Activated CD4-positive, alpha-beta T cell treated with anti-CD3 and anti-CD28 coated beads, Interleukin-2, amount 50 U/mL, for 48 hours (primary cell): ENCODE data around the gene DBX1.
"Not testable (repeated sequence)": the region's sequence is repeated elsewhere in the genome, so short reads cannot be mapped to it uniquely, and the experiment has no call there.

ENCODE experiments used
- DNase-seq, 2 experiments: peaks; one replicate each; pipeline ENCODE4 v3.0.0-alpha.2; 2020

DBX1 gene, protein sequence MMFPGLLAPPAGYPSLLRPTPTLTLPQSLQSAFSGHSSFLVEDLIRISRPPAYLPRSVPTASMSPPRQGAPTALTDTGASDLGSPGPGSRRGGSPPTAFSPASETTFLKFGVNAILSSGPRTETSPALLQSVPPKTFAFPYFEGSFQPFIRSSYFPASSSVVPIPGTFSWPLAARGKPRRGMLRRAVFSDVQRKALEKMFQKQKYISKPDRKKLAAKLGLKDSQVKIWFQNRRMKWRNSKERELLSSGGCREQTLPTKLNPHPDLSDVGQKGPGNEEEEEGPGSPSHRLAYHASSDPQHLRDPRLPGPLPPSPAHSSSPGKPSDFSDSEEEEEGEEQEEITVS

DNA sequence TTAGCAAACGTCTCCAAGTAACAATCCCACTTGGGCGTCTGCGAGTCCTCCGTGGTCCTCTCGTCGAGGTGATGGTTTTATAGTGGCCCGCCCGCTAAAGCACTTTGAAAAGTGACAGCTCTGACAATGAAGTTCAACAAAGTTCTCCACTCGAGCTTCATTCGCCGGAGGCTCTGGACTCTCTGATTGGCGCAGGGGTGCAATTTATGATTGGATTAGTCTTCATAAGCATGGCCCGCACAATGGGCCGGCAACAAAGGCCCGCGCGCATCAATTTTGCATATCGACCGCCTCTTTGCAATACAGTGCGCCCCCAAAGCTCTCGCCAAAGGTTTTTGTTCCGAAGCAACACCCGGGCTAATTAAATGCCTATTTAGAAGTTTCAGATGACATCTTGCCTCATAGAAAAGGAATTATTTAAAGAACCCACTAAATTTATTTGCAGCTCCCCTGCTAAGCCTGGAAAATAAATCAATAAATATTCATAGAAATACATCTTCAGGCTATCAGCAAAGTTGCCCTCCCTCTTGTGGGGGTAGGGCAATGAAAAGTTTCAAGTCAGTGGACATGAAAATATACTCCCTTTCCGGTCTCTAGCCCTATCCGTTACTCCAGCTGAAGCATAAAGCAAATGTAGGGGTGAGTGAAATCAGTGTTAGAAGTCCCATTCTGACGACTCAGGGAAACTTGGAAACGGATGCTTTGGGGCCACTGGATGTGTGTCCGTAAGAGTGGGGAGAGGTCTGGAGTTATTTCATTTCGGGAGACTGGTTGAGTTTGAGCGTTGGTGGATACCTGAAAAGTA, at the start of gene DBX1:
DBX1 (minus strand) TSS at position 51 of the 805 bp plus-strand sequence. CDS start 151 bp downstream, outside the sequence.
- DNase-seq: no peak

DNA sequence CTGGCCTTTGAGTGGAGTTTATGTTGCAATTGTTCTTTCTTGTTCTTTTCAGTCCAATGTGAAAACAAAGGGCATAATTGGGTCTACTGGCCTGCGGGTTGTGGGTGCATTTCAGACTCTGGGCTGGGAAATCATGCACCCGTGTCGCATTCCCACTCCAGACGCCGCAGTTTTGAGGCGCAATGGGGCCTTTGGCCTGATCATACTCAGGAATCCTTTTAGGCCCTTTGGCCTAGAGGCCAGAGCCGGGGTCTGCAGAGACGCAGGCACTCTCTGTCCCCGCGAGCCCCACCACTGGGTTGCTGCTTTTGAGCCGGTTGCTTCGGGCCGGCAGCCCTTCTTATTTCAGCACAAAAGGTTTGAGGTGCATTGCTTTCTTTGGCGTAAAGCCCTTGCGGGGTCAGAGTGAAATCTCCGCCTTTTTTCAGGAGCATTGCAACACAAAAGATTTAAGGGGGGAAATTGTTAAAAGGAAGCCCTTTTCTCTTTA, 48.4 kb upstream of the DBX1 start:
- DNase-seq: no peak

GRCh38 chr11:20207781-20208621, 47.7 kb upstream of the DBX1 start:
- DNase-seq: no peak

DNA sequence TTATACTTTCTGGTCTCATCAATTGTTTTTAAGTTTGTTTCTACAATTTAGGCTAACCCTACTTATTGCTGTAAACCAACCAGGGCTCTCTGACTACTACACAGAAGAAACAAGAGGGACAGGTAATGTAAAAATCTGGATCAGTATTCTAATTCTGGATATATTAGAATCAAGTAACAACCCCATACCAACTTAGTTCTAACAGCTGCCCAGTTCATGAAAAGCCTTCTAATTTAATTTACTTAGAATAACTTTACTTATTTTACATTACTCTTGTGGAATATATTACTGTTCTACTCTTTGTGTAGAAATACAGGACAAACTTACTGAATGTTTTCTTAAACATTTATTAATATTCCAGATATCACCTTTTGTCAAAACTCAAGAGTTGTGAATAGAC, 45.5 kb upstream of the DBX1 start:
- no peak for DNase-seq

GRCh38 chr11:20204681-20205080, 44.4 kb upstream of the DBX1 start:
- DNase-seq: no peak

GRCh38 chr11:20203831-20204230, 43.6 kb upstream of the DBX1 start:
- no peak for DNase-seq

GRCh38 chr11:20201231-20201630, 41.0 kb upstream of the DBX1 start:
- DNase-seq: no peak

DNA sequence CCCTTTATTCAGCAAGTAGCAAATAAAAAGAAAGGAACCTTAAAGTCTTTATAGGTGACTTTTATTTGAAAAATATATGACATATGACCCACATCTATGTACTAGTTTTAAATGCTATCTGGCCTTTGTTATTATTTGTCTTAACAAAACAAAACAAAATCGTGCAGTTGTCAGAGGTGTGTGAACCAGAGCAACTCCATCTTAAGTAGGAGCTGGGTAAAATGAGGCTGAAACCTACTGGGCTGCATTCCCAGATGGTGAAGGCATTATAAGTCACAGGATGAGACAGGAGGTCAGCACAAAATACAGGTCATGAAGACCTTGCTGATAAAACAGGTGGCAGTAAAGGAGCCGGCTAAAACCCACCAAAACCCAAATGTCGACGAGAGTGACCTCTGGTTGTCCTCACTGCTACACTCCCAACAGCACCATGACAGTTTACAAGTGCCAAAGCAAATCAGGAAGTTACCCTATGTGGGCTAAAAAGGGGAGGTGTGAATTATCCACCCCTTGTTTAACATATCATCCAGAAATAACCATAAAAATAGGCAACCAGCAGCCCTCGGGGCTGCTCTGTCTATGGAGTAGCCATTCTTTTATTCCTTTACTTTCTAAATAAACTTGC, 40.2 kb upstream of the DBX1 start:
- not testable (repeated sequence) for DNase-seq

DNA sequence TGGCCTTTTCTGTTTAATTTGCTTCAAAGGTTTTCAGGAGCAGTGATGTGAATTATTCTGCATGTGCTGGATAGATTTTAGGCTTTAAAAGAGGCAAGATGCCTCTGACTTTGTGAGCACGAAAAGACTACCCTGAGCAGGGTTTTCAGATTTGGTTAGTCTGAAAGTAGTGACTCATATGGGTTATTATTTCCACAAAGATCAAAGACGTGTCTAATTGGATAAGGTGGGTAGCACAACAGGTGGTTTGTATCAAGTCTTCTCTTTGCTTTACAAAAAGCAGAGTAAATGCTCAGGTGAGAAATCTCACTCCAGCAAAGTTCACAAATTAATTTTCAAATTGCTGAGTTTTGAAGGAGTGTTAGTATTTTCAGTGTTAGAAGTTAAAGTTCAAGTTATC, 37.6 kb upstream of the DBX1 start:
- no peak for DNase-seq

GRCh38 chr11:20194470-20194869, 34.2 kb upstream of the DBX1 start:
- no peak for DNase-seq

DNA sequence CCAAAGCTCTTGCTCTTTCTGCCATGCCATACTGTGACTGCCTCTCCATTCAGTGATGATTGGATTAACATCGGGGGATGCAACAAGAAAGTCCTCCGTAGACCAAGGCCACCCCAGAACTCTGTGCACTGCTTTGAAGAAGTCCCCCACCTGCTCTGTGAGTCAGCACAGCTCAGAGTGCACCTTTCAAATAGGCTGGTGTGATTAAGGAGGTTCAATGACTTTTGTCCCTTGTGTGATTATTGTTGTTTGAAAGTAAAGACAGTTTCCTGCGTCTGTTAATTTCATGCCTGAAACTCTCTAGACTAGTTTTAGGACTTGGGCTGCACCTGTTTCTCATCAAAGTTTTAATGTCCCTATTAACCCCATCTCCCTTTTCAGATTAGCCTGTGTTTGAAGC, 33.0 kb upstream of the DBX1 start:
- DNase-seq: no peak

- DNase-seq: no peak
Observed at GRCh38 chr11:20192641-20193040, 32.4 kb upstream of the DBX1 start.

DNA sequence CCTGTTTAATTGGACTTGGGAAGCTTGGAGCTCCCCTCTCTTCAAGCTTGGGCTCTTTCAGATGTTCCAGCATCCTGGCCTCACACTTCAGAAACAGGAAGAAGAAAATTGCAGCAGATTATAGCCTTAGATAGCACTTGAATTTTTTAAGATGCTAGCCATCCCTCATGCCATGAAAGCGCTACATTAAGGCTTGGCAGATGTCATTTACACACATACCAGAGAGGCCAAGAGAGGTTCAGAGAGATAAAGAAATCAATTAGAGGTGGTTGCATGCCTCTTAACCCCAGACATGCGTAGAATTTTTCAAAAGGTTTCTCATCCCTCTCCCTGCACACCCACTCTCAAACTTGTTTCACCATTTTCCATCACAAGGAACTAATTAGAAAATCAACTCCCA, 31.9 kb upstream of the DBX1 start:
- no peak for DNase-seq

DNA sequence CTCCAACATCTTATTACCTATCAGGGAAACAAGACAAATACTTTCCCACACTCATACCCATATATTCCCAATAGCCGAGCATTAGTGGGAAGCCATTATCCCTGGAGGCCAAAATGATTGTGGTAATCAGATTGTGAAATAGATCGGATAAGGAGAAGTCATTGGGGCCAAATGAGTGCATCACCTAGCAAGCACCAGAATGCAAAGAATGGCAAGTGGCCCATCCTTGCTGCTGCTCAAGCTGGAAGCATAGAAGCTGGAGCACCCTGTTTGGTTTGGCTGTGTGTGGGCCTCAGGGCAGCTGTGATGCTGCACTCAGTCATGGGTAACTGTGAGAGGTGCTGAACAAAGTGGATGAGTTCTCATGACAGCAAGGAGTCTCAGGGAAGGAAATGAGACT, 18.7 kb upstream of the DBX1 start:
- no peak for DNase-seq

DNA sequence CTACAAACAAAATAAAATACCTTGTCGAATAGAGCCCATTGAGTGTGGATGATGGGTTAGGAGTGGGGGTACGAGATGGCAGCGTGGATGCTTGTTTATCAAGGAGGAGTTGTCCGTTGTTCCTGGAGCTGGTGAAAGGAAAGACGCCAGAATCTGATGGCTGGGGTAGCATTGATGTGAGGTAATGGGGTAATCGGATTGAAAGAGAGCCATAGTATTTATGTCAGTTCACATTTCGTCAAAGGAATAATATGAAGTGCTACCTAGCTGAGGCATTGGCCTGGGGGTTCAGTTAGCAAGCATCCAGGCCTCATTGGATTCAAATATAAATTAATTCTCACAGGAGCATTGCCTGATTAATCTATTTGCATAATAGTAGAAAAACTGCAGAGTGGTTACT, 16.9 kb upstream of the DBX1 start:
- no peak for DNase-seq

- DNase-seq: no peak
Observed at GRCh38 chr11:20172721-20173447, 12.6 kb upstream of the DBX1 start.

DNA sequence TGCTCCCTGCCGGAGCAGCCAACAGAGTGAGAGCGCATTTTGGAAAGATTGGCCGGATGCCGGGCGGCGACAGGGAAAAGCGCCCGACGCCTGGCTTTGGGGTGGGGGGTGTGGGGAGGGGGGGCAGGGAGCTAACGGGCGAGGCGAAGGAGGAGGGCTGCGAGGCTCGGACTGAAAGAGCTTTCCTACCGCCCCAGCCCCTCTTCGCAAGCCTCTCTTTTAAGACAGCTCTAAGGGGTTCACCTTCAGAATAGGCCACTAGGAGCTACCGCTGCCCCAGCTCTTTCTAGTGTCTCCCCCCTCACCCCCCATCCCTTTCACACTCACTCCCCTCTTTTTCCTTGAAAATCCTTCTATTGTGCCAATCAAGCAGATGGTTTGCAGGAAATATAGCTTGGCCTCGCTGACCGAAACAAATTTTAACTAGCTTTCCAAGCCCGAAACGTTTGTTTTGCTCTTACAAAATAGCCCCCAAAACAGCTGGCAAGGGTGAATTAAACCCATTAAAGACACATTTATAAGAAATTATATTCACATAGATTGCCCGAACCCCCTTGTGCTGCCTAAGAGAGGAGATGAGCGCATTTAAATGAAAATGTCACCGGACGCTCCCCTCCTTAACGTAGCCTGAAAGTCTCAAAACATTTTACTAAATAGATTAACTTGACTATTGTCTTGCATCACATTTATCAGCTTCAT, 3.7 kb upstream of the DBX1 start:
- DNase-seq: no peak

- DNase-seq: peak in 1 of 2 experiments; percentile 24
Observed at GRCh38 chr11:20162824-20163782, 2.8 kb upstream of the DBX1 start.

GRCh38 chr11:20161923-20162744, 1.9 kb upstream of the DBX1 start:
- DNase-seq: no peak
